GM12878 (cell line): Measurements from ENCODE around the gene RNF40. TPM values are rescaled to one million over a fixed set of nuclear protein-coding genes. Genes with fewer than 3 reads are reported as not detected.

ENCODE experiments used
- ATAC-seq: fragments of 200-7000 bp; cut with Tn5 transposase; 3 replicates; pipeline ENCODE4 v1.9.1; 2020; ENCODE audit warnings: mild to moderate bottlenecking, moderate library complexity
- BruUV-seq: library from RNA; stranded (reverse); fragments of 400-500 nt; replicated peaks from 2 replicates; lab custom pipeline; 2021; lab: Mats Ljungman, UMichigan
- CTCF ChIA-PET: fragments of 300-600 bp; sonication (Branson Sonifier 250); formaldehyde crosslinking; extraction: SDS; loops from one replicate; lab custom pipeline; 2021; ENCODE audit warnings: inconsistent platforms; lab: Yijun Ruan, JAX
- POLR2A ChIA-PET: fragments of 350-600 bp; formaldehyde crosslinking; extraction: SDS; loops from one replicate; lab custom pipeline; 2021; ENCODE audit warnings: inconsistent platforms; lab: Charles Lee
- RAD21 ChIA-PET: fragments of 300-600 bp; sonication (Branson Sonifier 250); formaldehyde crosslinking; loops from one replicate; lab custom pipeline; 2023; ENCODE audit warnings: antibody characterized with exemption; ENCODE audit not compliant: unreplicated experiment; lab: Charles Lee
- SMC1A ChIA-PET: fragments of 300-600 bp; sonication (Branson Sonifier 250); formaldehyde crosslinking; loops from one replicate; lab custom pipeline; 2023; ENCODE audit not compliant: unreplicated experiment, uncharacterized antibody; lab: Charles Lee
- DNase-seq: peaks from one replicate; pipeline ENCODE4 v3.0.0-alpha.2; 2011; ENCODE audit warnings: low read depth, low spot score
- FAIRE-seq: peaks from 3 replicates; lab custom pipeline; 2011; peaks lifted over from hg19 to GRCh38; lab: Jason Lieb, UNC
- H2AFZ ChIP-seq: 2 replicates; pipeline ENCODE4 v1.6.0; 2011; ENCODE audit warnings: low read depth, low read length, control low read depth; ENCODE audit not compliant: control insufficient read depth
- H3K27ac ChIP-seq: 2 replicates; pipeline ENCODE4 v1.5.1; 2011; ENCODE audit warnings: control low read depth; ENCODE audit not compliant: control insufficient read depth, insufficient read depth
- H3K27me3 ChIP-seq, 2 experiments: replicated peaks in 1 of 2; 2 replicates each; pipeline versions ENCODE4 v1.6.0 to v1.6.1; 2011; ENCODE audit warnings: low read length in 1 of 2; ENCODE audit not compliant: control insufficient read depth in 2 of 2, insufficient read depth in 2 of 2
- H3K36me3 ChIP-seq, 2 experiments: 2 replicates each; pipeline ENCODE4 v1.5.1; 2011; ENCODE audit warnings: low read length in 1 of 2; ENCODE audit not compliant: control insufficient read depth in 2 of 2, insufficient read depth in 2 of 2
- H3K4me1 ChIP-seq: 2 replicates; pipeline ENCODE4 v1.6.1; 2011; ENCODE audit warnings: mild to moderate bottlenecking, low read length, moderate library complexity, mixed read lengths; ENCODE audit not compliant: control insufficient read depth, insufficient read depth
- H3K4me2 ChIP-seq: 2 replicates; pipeline ENCODE4 v1.6.0; 2011; ENCODE audit warnings: control low read depth; ENCODE audit not compliant: control insufficient read depth, insufficient read depth
- H3K4me3 ChIP-seq: fragments of 200-600 bp; sonication (generic); 2 replicates; pipeline ENCODE4 v1.5.1; 2016
- H3K79me2 ChIP-seq: 2 replicates; pipeline ENCODE4 v1.6.0; 2011; ENCODE audit warnings: low read length; ENCODE audit not compliant: control insufficient read depth, insufficient read depth
- H3K9ac ChIP-seq: 2 replicates; pipeline ENCODE4 v1.8.0; 2011; ENCODE audit warnings: low read length, control low read depth, mixed read lengths; ENCODE audit not compliant: control insufficient read depth, insufficient read depth
- H3K9me3 ChIP-seq: replicated peaks from 3 replicates; pipeline ENCODE4 v1.5.1; 2011; ENCODE audit warnings: mild to moderate bottlenecking, low read length; ENCODE audit not compliant: control insufficient read depth, insufficient read depth
- H4K20me1 ChIP-seq: 2 replicates; pipeline ENCODE4 v1.6.0; 2011; ENCODE audit not compliant: control insufficient read depth, insufficient read depth
- CTCF ChIP-seq, 3 experiments: IDR thresholded peaks in 2 of 3; conservative IDR thresholded peaks in 1 of 3; 2 replicates each; pipeline ENCODE4 v1.5.1; 2011; ENCODE audit warnings: low read depth in 3 of 3, low read length in 3 of 3, mild to moderate bottlenecking in 3 of 3, control low read depth in 2 of 3, moderate library complexity in 2 of 3, inconsistent platforms in 1 of 3, mixed read lengths in 1 of 3; ENCODE audit not compliant: control insufficient read depth in 2 of 3, insufficient read depth in 1 of 3; ENCODE audit errors: extremely low read depth in 1 of 3
- NR2F1 ChIP-seq: fragments of 450-650 bp; conservative IDR thresholded peaks from 2 replicates; pipeline ENCODE4 v1.6.1; 2017; ENCODE audit warnings: mild to moderate bottlenecking
- ZNF687 ChIP-seq: fragments of 450-650 bp; IDR thresholded peaks from 2 replicates; pipeline ENCODE4 v1.6.1; 2017; ENCODE audit warnings: mild to moderate bottlenecking, moderate library complexity
- WGBS: methylation state at CpG from one replicate; pipeline ENCODE4 v1.1.6; 2016; ENCODE audit warnings: low lambda C conversion rate; ENCODE audit not compliant: insufficient replicate concordance, insufficient coverage; ENCODE audit errors: missing lambda C conversion rate; 5-methylcytosine and 5-hydroxymethylcytosine counted together
- in situ Hi-C: fragments of 300-500 bp; cut with MboI; formaldehyde crosslinking; loops from 9 replicates; pipeline ENCODE4 v1.14.3; 2018; ENCODE audit warnings: mixed read lengths
- intact Hi-C: fragments of 100-400 bp; cut with micrococcal nuclease; formaldehyde crosslinking; loops from one replicate; pipeline ENCODE4 v1.14.2; 2022; ENCODE audit not compliant: unreplicated experiment
- polyA plus RNA-seq, 11 experiments: library from polyadenylated mRNA; depleted of rRNA in 4 of 11; unstranded in 6 of 11; stranded (reverse) in 5 of 11; fragments of >200 nt; fragmentation: Nextera tagmentation in 4 of 11; fragmentation: Illumina TruSeq in 1 of 11; extraction: Ambion mirVana in 4 of 11; extraction: Trizol in 1 of 11; gene quantifications; 1 replicate in 1 of 11; 2 replicates in 10 of 11; pipeline versions ENCODE4 v1.2.1 to v1.2.3, GENCODE V29; 2011 to 2016; ENCODE audit warnings: inconsistent platforms in 2 of 11, missing spikeins in 2 of 11, low read depth in 1 of 11
- total RNA-seq, 4 experiments: library from RNA; depleted of rRNA in 3 of 4; stranded (reverse); fragments of >200 nt in 3 of 4; fragmentation: Illumina TruSeq in 1 of 4; extraction: Trizol in 1 of 4; gene quantifications; 2 replicates each; pipeline versions ENCODE4 v1.2.1 to v1.2.3, GENCODE V29; 2013 to 2021
- TF ChIP-seq, protein P1 (sequence below): fragments of 450-650 bp; IDR thresholded peaks from 2 replicates; pipeline ENCODE4 v1.6.1; 2017; ENCODE audit warnings: low read depth, mild to moderate bottlenecking, moderate library complexity
- TF ChIP-seq, protein P2 (sequence below): fragments of 450-650 bp; formaldehyde crosslinking; IDR thresholded peaks from 2 replicates; pipeline ENCODE4 v1.4.0; 2022; ENCODE audit warnings: mild to moderate bottlenecking, moderate library complexity

RNF40 gene
- total and polyA plus RNA-seq, 10 of the 15 experiments (the other 5 are each of a cell fraction or from before 2014, with no cell fraction given): 3.7 to 97.6 (median 58.4) TPM

DNA sequence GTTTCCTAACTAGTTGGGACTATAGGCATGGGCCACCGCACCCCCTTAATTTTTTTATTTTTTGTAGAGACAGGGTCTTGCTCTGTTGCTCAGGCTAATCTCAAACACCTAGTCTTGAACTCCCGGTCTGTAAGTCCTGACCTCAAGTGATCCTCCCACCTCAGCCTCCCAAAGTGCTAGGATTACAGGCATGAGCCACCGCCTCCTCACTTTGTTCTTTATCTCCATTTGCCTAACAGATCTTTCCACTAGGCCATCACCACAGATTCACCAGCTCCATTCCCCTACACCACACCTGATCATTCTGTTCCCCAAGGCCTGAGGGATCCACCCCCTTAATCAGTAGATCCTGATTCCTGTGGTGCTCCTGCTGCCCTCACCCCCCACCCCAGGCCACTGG is 32.5 kb downstream of the RNF40 start (continued):
- TF ChIP-seq, protein P1, sequence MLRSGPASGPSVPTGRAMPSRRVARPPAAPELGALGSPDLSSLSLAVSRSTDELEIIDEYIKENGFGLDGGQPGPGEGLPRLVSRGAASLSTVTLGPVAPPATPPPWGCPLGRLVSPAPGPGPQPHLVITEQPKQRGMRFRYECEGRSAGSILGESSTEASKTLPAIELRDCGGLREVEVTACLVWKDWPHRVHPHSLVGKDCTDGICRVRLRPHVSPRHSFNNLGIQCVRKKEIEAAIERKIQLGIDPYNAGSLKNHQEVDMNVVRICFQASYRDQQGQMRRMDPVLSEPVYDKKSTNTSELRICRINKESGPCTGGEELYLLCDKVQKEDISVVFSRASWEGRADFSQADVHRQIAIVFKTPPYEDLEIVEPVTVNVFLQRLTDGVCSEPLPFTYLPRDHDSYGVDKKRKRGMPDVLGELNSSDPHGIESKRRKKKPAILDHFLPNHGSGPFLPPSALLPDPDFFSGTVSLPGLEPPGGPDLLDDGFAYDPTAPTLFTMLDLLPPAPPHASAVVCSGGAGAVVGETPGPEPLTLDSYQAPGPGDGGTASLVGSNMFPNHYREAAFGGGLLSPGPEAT: no peak
- TF ChIP-seq NR2F1 (no peak), ZNF687 (no peak)

GRCh38 chr16:30797670-30798309 is 35.7 kb downstream of the RNF40 start:
- FAIRE-seq: peak; percentile 74
- Histone ChIP-seq H3K4me1 (no peaks in the 10 kb centered on the region), H2AFZ (no peak overlapping the region), H3K79me2 (no peaks in the 10 kb centered on the region), H3K9ac (no peak overlapping the region), H3K4me3 (no peak overlapping the region), H3K27me3 (no peaks in the 10 kb centered on the region), H3K36me3 (no peaks in the 10 kb centered on the region), H3K27ac (no peak overlapping the region), H3K4me2 (no peak overlapping the region), H3K9me3 (no peaks in the 10 kb centered on the region), H4K20me1 (no peaks in the 10 kb centered on the region)
- ChIA-PET CTCF (interaction anchor here (0.7 to 1.1 kb wide), 4 partner anchors 12 to 104 kb away, joined by 3 to 4 read pairs (median 3); no protein-coding TSS in a partner anchor), SMC1A (no interaction called here), POLR2A (no interaction called here), RAD21 (no interaction called here)
- intact Hi-C loops: no loop called here
- no TSS peak for BruUV-seq
- no peak for DNase-seq
- ATAC-seq: peak; percentile 69
- 51% methylated on average over 8 of the region's 8 CpGs for WGBS
- in situ Hi-C loops: no loop called here
- TF ChIP-seq, protein P2, sequence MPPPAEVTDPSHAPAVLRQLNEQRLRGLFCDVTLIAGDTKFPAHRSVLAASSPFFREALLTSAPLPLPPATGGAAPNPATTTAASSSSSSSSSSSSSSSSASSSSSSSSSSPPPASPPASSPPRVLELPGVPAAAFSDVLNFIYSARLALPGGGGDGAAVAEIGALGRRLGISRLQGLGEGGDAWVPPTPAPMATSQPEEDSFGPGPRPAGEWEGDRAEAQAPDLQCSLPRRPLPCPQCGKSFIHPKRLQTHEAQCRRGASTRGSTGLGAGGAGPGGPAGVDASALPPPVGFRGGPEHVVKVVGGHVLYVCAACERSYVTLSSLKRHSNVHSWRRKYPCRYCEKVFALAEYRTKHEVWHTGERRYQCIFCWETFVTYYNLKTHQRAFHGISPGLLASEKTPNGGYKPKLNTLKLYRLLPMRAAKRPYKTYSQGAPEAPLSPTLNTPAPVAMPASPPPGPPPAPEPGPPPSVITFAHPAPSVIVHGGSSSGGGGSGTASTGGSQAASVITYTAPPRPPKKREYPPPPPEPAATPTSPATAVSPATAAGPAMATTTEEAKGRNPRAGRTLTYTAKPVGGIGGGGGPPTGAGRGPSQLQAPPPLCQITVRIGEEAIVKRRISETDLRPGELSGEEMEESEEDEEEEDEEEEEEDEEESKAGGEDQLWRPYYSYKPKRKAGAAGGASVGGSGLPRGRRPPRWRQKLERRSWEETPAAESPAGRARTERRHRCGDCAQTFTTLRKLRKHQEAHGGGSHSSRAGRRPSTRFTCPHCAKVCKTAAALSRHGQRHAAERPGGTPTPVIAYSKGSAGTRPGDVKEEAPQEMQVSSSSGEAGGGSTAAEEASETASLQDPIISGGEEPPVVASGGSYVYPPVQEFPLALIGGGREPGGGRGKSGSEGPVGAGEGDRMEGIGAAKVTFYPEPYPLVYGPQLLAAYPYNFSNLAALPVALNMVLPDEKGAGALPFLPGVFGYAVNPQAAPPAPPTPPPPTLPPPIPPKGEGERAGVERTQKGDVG: no peak
- TF ChIP-seq CTCF (IDR thresholded peaks at IDR 0.05 in 2 of 3, conservative IDR thresholded peaks at IDR 0.05 in 1 of 3; ENCODE audit: control insufficient read depth in 2 of 3, extremely low read depth in 1 of 3, insufficient read depth in 1 of 3, low read depth in 3 of 3, low read length in 3 of 3): peak in 2 of 3 experiments; percentile 6 to 22; a peak in 1 of 6 replicates
